Endothelial cell of umbilical vein (primary cell): ENCODE measurements around the gene PLPPR3.

Experiments used
- CTCF ChIP-seq, 2 donors: IDR thresholded peaks; 1 replicate in 1 of 2; 2 replicates in 1 of 2; pipeline ENCODE4 v1.5.1; 2011; ENCODE audit warnings: low read length in 2 of 2, mild to moderate bottlenecking in 2 of 2, moderate library complexity in 2 of 2, control low read depth in 1 of 2, inconsistent platforms in 1 of 2, low read depth in 1 of 2; ENCODE audit not compliant: insufficient read depth in 1 of 2; ENCODE audit errors: extremely low read depth in 1 of 2
- EZH2 ChIP-seq: IDR thresholded peaks from 2 replicates; pipeline ENCODE4 v1.6.1; 2012; ENCODE audit warnings: borderline replicate concordance, low read depth, mild to moderate bottlenecking, moderate library complexity, low read length, inconsistent platforms; ENCODE audit not compliant: severe bottlenecking
- MYC ChIP-seq: IDR thresholded peaks from one replicate; pipeline ENCODE4 v1.6.1; 2011; ENCODE audit warnings: mild to moderate bottlenecking, low read depth, low read length
- POLR2A ChIP-seq: IDR thresholded peaks from 2 replicates; pipeline ENCODE4 v1.6.1; 2012; ENCODE audit warnings: low read depth, mild to moderate bottlenecking, control low read depth, low read length
- POLR2AphosphoS5 ChIP-seq: IDR thresholded peaks from 2 replicates; pipeline ENCODE4 v1.6.1; 2012; ENCODE audit warnings: low read depth, mild to moderate bottlenecking, control low read depth, low read length, moderate library complexity; ENCODE audit not compliant: insufficient read depth

GRCh38 chr19:810077-810855 is 11.5 kb downstream of the PLPPR3 start:
- TF ChIP-seq CTCF (IDR thresholded peaks at IDR 0.05; ENCODE audit: extremely low read depth in 1 of 2, insufficient read depth in 1 of 2, low read depth in 1 of 2, low read length in 2 of 2) (no peak), MYC (no peak), POLR2A (no peak), EZH2 (no peak), POLR2AphosphoS5 (no peak)
